SK-N-SH treated with all-trans-retinoic acid at 6 μM for 48 hours (cell line): ENCODE measurements around the gene PRSS56.

Experiments
- ATAC-seq: fragments of 200-7000 bp; cut with Tn5 transposase; 3 replicates; pipeline ENCODE4 v1.9.1; 2020; ENCODE audit warnings: mild to moderate bottlenecking, moderate library complexity
- ARNTL ChIP-seq: fragments of 450-650 bp; formaldehyde crosslinking; IDR thresholded peaks from 2 replicates; pipeline ENCODE4 v1.5.0; 2020; ENCODE audit warnings: low read depth, mild to moderate bottlenecking, moderate library complexity, borderline replicate concordance
- BACH2 ChIP-seq: fragments of 250-450 bp; sonication (Bioruptor Pico); IDR thresholded peaks from 2 replicates; pipeline ENCODE4 v1.9.0; 2021; ENCODE audit warnings: mild to moderate bottlenecking, borderline replicate concordance
- CSDC2 ChIP-seq: fragments of 250-450 bp; sonication (Bioruptor Pico); IDR thresholded peaks from 2 replicates; pipeline ENCODE4 v1.5.0; 2020; ENCODE audit warnings: mild to moderate bottlenecking, moderate library complexity
- ESRRG ChIP-seq: fragments of 250-450 bp; sonication (Bioruptor Pico); IDR thresholded peaks from 2 replicates; pipeline ENCODE4 v1.6.1; 2021; ENCODE audit warnings: mild to moderate bottlenecking
- GLIS3 ChIP-seq: fragments of 250-450 bp; sonication (Bioruptor Pico); IDR thresholded peaks from 2 replicates; pipeline ENCODE4 v1.5.0; 2020; ENCODE audit warnings: mild to moderate bottlenecking, moderate library complexity
- ISL1 ChIP-seq: fragments of 250-450 bp; sonication (Bioruptor Pico); IDR thresholded peaks from 2 replicates; pipeline ENCODE4 v2.1.2; 2022; ENCODE audit warnings: mild to moderate bottlenecking, moderate library complexity
- OSR1 ChIP-seq: fragments of 250-450 bp; sonication (Bioruptor Pico); IDR thresholded peaks from 2 replicates; pipeline ENCODE4 v1.8.0; 2022; ENCODE audit warnings: moderate library complexity, mild to moderate bottlenecking, inconsistent platforms
- PPARA ChIP-seq: fragments of 250-450 bp; sonication (Bioruptor Pico); IDR thresholded peaks from 2 replicates; pipeline ENCODE4 v1.5.0; 2020; ENCODE audit warnings: mild to moderate bottlenecking, borderline replicate concordance
- RARB ChIP-seq: fragments of 250-450 bp; sonication (Bioruptor Pico); IDR thresholded peaks from 2 replicates; pipeline ENCODE4 v1.8.0; 2021; ENCODE audit warnings: mild to moderate bottlenecking, moderate library complexity
- SNAI2 ChIP-seq: fragments of 250-450 bp; sonication (Bioruptor Pico); IDR thresholded peaks from 2 replicates; pipeline ENCODE4 v1.5.0; 2020; ENCODE audit warnings: mild to moderate bottlenecking, moderate library complexity
- TCF4 ChIP-seq: fragments of 250-450 bp; sonication (Bioruptor Pico); IDR thresholded peaks from 2 replicates; pipeline ENCODE4 v1.8.0; 2021; ENCODE audit warnings: mild to moderate bottlenecking, moderate library complexity, borderline replicate concordance
- TOX ChIP-seq: fragments of 250-450 bp; sonication (Bioruptor Pico); IDR thresholded peaks from 2 replicates; pipeline ENCODE4 v1.8.0; 2021; ENCODE audit warnings: mild to moderate bottlenecking, moderate library complexity, borderline replicate concordance
- ZC3H10 ChIP-seq: fragments of 250-450 bp; sonication (Bioruptor Pico); IDR thresholded peaks from 2 replicates; pipeline ENCODE4 v1.5.1; 2021; ENCODE audit warnings: mild to moderate bottlenecking, moderate library complexity
- ZFP3 ChIP-seq: fragments of 250-450 bp; sonication (Bioruptor Pico); IDR thresholded peaks from 2 replicates; pipeline ENCODE4 v1.5.0; 2020; ENCODE audit warnings: mild to moderate bottlenecking, moderate library complexity
- ZFP30 ChIP-seq: fragments of 450-650 bp; formaldehyde crosslinking; IDR thresholded peaks from 2 replicates; pipeline ENCODE4 v1.5.0; 2022; ENCODE audit warnings: mild to moderate bottlenecking, moderate library complexity
- ZNF565 ChIP-seq: fragments of 450-650 bp; formaldehyde crosslinking; conservative IDR thresholded peaks from 2 replicates; pipeline ENCODE4 v1.5.0; 2020; ENCODE audit warnings: low read depth, mild to moderate bottlenecking, moderate library complexity
- ZNF70 ChIP-seq: fragments of 450-650 bp; formaldehyde crosslinking; IDR thresholded peaks from 2 replicates; pipeline ENCODE4 v1.5.0; 2020; ENCODE audit warnings: mild to moderate bottlenecking, moderate library complexity
- ZNF8 ChIP-seq: fragments of 450-650 bp; formaldehyde crosslinking; IDR thresholded peaks from 2 replicates; pipeline ENCODE4 v1.5.0; 2020; ENCODE audit warnings: mild to moderate bottlenecking, moderate library complexity
- TF ChIP-seq, protein P1 (sequence below): fragments of 250-450 bp; sonication (Bioruptor Pico); IDR thresholded peaks from 2 replicates; pipeline ENCODE4 v1.5.1; 2020; ENCODE audit warnings: low read depth, mild to moderate bottlenecking, moderate library complexity
- TF ChIP-seq, protein P2 (sequence below): fragments of 250-450 bp; sonication (Bioruptor Pico); IDR thresholded peaks from 2 replicates; pipeline ENCODE4 v1.8.0; 2020; ENCODE audit warnings: mild to moderate bottlenecking, moderate library complexity, borderline replicate concordance
- TF ChIP-seq, protein P3 (sequence below): fragments of 250-450 bp; sonication (Bioruptor Pico); IDR thresholded peaks from 2 replicates; pipeline ENCODE4 v1.5.0; 2020; ENCODE audit warnings: mild to moderate bottlenecking, moderate library complexity
- TF ChIP-seq, protein P4 (sequence below): fragments of 250-450 bp; sonication (Bioruptor Pico); IDR thresholded peaks from 2 replicates; pipeline ENCODE4 v1.5.1; 2021; ENCODE audit warnings: mild to moderate bottlenecking, moderate library complexity
- TF ChIP-seq, protein P5 (sequence below): fragments of 250-450 bp; sonication (Bioruptor Pico); IDR thresholded peaks from 2 replicates; pipeline ENCODE4 v1.8.0; 2021; ENCODE audit warnings: low read depth, mild to moderate bottlenecking, moderate library complexity, borderline replicate concordance

PRSS56 gene

DNA sequence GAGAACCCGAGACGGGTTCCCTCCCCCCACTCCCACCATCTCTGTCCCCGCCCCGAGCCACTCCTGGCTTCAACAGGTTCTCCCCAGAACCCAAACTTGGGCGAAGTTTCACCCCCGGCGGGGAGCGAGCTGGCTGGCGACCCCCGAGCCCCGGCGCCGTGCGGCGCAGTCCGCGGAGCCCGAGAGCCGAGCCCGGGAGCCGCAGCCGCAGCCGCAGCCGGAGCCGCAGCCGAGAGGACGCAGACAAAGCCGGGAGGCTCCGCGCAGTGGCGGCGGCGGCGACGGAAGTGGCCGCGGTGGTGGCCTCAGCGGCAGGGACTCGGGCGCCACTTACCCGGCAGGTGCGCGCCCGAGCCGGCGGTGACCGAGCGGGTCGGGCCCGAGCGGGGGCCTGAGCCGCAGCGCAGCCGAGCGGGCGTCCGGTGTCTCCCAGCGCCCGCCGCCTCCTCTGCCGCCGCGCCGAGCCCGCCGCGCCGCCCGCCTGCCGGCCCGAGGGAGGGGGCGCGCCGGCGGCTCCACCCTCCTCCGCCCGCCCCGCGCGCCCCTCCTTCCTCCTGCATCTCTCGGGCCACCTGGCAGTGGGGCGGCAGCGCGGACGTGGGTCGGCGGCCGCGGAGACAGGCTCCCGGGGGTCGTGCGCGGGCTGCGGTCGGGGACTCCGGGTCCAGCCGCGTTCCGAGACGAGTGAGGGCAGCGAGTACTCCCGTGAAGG, 32.6 kb upstream of the PRSS56 start, which contains the start of gene ECEL1:
Gene ECEL1, minus strand, starts transcription at position 450 of the 712 bp plus-strand sequence. CDS start 1,181 bp downstream, outside the sequence.
- TF ChIP-seq, protein P1, sequence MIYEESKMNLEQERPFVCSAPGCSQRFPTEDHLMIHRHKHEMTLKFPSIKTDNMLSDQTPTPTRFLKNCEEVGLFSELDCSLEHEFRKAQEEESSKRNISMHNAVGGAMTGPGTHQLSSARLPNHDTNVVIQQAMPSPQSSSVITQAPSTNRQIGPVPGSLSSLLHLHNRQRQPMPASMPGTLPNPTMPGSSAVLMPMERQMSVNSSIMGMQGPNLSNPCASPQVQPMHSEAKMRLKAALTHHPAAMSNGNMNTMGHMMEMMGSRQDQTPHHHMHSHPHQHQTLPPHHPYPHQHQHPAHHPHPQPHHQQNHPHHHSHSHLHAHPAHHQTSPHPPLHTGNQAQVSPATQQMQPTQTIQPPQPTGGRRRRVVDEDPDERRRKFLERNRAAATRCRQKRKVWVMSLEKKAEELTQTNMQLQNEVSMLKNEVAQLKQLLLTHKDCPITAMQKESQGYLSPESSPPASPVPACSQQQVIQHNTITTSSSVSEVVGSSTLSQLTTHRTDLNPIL (CRISPR knock-in tag): no peak
- no peak for TF ChIP-seq ZC3H10 (CRISPR knock-in tag)
- no peak for TF ChIP-seq TCF4 (CRISPR knock-in tag)
- TF ChIP-seq ISL1 (CRISPR knock-in tag): no peak
- no peak for TF ChIP-seq ZFP30 (CRISPR knock-in tag)
- no peak for TF ChIP-seq OSR1 (CRISPR knock-in tag)
- no peak for TF ChIP-seq ZNF565
- no peak for TF ChIP-seq ZNF70
- no peak for TF ChIP-seq ZNF8 (CRISPR knock-in tag)
- TF ChIP-seq TOX (CRISPR knock-in tag): no peak
- no peak for TF ChIP-seq RARB
- TF ChIP-seq CSDC2: no peak
- no peak for TF ChIP-seq SNAI2 (CRISPR knock-in tag)
- no peak for TF ChIP-seq PPARA (CRISPR knock-in tag)
- TF ChIP-seq, protein P2, sequence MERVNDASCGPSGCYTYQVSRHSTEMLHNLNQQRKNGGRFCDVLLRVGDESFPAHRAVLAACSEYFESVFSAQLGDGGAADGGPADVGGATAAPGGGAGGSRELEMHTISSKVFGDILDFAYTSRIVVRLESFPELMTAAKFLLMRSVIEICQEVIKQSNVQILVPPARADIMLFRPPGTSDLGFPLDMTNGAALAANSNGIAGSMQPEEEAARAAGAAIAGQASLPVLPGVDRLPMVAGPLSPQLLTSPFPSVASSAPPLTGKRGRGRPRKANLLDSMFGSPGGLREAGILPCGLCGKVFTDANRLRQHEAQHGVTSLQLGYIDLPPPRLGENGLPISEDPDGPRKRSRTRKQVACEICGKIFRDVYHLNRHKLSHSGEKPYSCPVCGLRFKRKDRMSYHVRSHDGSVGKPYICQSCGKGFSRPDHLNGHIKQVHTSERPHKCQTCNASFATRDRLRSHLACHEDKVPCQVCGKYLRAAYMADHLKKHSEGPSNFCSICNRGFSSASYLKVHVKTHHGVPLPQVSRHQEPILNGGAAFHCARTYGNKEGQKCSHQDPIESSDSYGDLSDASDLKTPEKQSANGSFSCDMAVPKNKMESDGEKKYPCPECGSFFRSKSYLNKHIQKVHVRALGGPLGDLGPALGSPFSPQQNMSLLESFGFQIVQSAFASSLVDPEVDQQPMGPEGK (CRISPR knock-in tag): no peak
- TF ChIP-seq, protein P3, sequence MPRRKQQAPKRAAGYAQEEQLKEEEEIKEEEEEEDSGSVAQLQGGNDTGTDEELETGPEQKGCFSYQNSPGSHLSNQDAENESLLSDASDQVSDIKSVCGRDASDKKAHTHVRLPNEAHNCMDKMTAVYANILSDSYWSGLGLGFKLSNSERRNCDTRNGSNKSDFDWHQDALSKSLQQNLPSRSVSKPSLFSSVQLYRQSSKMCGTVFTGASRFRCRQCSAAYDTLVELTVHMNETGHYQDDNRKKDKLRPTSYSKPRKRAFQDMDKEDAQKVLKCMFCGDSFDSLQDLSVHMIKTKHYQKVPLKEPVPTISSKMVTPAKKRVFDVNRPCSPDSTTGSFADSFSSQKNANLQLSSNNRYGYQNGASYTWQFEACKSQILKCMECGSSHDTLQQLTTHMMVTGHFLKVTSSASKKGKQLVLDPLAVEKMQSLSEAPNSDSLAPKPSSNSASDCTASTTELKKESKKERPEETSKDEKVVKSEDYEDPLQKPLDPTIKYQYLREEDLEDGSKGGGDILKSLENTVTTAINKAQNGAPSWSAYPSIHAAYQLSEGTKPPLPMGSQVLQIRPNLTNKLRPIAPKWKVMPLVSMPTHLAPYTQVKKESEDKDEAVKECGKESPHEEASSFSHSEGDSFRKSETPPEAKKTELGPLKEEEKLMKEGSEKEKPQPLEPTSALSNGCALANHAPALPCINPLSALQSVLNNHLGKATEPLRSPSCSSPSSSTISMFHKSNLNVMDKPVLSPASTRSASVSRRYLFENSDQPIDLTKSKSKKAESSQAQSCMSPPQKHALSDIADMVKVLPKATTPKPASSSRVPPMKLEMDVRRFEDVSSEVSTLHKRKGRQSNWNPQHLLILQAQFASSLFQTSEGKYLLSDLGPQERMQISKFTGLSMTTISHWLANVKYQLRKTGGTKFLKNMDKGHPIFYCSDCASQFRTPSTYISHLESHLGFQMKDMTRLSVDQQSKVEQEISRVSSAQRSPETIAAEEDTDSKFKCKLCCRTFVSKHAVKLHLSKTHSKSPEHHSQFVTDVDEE (CRISPR knock-in tag): no peak
- TF ChIP-seq GLIS3 (CRISPR knock-in tag): no peak
- TF ChIP-seq ARNTL (CRISPR knock-in tag): no peak
- TF ChIP-seq ESRRG: no peak
- TF ChIP-seq, protein P4, sequence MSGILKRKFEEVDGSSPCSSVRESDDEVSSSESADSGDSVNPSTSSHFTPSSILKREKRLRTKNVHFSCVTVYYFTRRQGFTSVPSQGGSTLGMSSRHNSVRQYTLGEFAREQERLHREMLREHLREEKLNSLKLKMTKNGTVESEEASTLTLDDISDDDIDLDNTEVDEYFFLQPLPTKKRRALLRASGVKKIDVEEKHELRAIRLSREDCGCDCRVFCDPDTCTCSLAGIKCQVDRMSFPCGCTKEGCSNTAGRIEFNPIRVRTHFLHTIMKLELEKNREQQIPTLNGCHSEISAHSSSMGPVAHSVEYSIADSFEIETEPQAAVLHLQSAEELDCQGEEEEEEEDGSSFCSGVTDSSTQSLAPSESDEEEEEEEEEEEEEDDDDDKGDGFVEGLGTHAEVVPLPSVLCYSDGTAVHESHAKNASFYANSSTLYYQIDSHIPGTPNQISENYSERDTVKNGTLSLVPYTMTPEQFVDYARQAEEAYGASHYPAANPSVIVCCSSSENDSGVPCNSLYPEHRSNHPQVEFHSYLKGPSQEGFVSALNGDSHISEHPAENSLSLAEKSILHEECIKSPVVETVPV (CRISPR knock-in tag): no peak
- ATAC-seq: no peak

DNA sequence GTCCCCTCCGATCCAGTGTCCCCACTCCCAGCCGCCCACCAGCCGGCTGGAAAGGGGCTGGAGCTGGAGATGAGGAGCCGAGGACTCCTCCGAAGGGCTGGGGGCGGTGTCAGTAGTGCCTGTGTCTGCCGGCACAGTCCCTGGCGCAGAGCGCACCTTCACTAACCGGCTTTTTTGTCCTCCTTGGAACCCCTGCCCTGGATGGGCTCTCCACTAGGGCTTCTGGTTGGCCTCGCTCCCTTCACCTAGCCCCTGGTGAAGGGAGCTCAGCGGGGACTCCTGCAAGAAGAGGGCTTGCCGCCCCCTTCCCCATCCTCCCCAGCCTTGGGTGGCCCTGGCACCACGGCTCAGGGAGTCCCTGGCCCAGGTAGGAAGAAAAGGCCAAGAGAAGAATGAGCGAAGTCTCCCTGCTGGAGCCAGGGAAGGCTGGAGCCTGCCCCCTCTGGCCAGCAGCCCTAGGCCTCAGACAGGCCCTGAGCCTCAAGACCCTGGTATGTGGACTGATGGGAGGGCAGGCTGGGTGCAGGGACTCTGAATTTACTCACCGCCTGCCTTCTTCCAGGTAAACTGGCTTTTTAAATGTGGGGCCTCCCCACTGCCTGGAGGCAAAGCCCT, 32.0 kb upstream of the PRSS56 start:
- ATAC-seq: peak; percentile 36
- TF ChIP-seq, protein P3 (CRISPR knock-in tag): no peak
- TF ChIP-seq SNAI2 (CRISPR knock-in tag) (no peak), TOX (CRISPR knock-in tag) (no peak), BACH2 (no peak), ZFP3 (CRISPR knock-in tag) (no peak), ZNF8 (CRISPR knock-in tag) (no peak), OSR1 (CRISPR knock-in tag) (no peak), ZFP30 (CRISPR knock-in tag) (no peak), TCF4 (CRISPR knock-in tag) (no peak)
- TF ChIP-seq, protein P5, sequence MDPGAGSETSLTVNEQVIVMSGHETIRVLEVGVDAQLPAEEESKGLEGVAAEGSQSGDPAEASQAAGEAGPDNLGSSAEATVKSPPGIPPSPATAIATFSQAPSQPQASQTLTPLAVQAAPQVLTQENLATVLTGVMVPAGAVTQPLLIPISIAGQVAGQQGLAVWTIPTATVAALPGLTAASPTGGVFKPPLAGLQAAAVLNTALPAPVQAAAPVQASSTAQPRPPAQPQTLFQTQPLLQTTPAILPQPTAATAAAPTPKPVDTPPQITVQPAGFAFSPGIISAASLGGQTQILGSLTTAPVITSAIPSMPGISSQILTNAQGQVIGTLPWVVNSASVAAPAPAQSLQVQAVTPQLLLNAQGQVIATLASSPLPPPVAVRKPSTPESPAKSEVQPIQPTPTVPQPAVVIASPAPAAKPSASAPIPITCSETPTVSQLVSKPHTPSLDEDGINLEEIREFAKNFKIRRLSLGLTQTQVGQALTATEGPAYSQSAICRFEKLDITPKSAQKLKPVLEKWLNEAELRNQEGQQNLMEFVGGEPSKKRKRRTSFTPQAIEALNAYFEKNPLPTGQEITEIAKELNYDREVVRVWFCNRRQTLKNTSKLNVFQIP (CRISPR knock-in tag): no peak
- TF ChIP-seq, protein P1 (CRISPR knock-in tag): no peak
- TF ChIP-seq, protein P2 (CRISPR knock-in tag): no peak
